Measurements from ENCODE around the gene GPA33. TPM values are rescaled to one million over a fixed set of nuclear protein-coding genes. Genes with fewer than 3 reads are reported as not detected.
A peak's percentile ranks its signal among the peaks of the same experiment; 100 is the strongest.

The GPA33 gene
- total RNA-seq, 2 donors from 2014 or later = 1.5 TPM; not detected in 1

- TF ChIP-seq CTCF (IDR thresholded peaks at IDR 0.05) = no peak
- Histone ChIP-seq H3K4me1 (peaks cover 0 to 4% of the 10 kb centered on the region in 2 donors), H3K27ac (no peak overlapping the region), H3K27me3 (no peaks in the 10 kb centered on the region), H3K4me3 (no peak overlapping the region), H3K9me3 (no peaks in the 10 kb centered on the region), H3K36me3 (peaks cover 32% of the 10 kb centered on the region)
- no peak for DNase-seq (ENCODE audit: low spot score)
These were observed 11.6 kb upstream of the GPA33 start for GRCh38 chr1:167101754-167102153.

- Histone ChIP-seq H3K4me1 (peaks cover 0 to 4% of the 10 kb centered on the region in 2 donors), H3K9me3 (no peaks in the 10 kb centered on the region), H3K36me3 (peaks cover 25% of the 10 kb centered on the region), H3K27ac (no peak overlapping the region), H3K27me3 (no peaks in the 10 kb centered on the region), H3K4me3 (no peak overlapping the region)
- TF ChIP-seq CTCF (IDR thresholded peaks at IDR 0.05) = no peak
- DNase-seq (ENCODE audit: low spot score) = no peak
These were observed 10.6 kb upstream of the GPA33 start for GRCh38 chr1:167100730-167101129.

- TF ChIP-seq CTCF (IDR thresholded peaks at IDR 0.05) = no peak
- H3K27ac ChIP-seq = no peak overlapping the region
- no peaks in the 10 kb centered on the region for H3K27me3 ChIP-seq
- H3K4me1 ChIP-seq = peaks cover 0 to 3% of the 10 kb centered on the region in 2 donors
- H3K9me3 ChIP-seq = no peaks in the 10 kb centered on the region
- H3K36me3 ChIP-seq = peaks cover 25% of the 10 kb centered on the region
- DNase-seq (ENCODE audit: low spot score) = no peak
- no peak overlapping the region for H3K4me3 ChIP-seq
These were observed 9.7 kb upstream of the GPA33 start for GRCh38 chr1:167099851-167100250.

GRCh38 chr1:167095368-167095767 is 5.2 kb upstream of the GPA33 start:
- no peak for DNase-seq (ENCODE audit: low spot score)
- no peak for TF ChIP-seq CTCF (IDR thresholded peaks at IDR 0.05)
- peak overlapping the region; percentile 76 to 95 for H3K27ac ChIP-seq

GRCh38 chr1:167094690-167095089 is 4.5 kb upstream of the GPA33 start:
- peak overlapping the region; percentile 76 to 95 for H3K27ac ChIP-seq
- H3K9me3 ChIP-seq = no peaks in the 10 kb centered on the region
- no peaks in the 10 kb centered on the region for H3K27me3 ChIP-seq
- no peak for DNase-seq (ENCODE audit: low spot score)
- no peak for TF ChIP-seq CTCF (IDR thresholded peaks at IDR 0.05)
- peak overlapping the region; percentile 52 to 66 for H3K4me3 ChIP-seq
- peaks cover 11% of the 10 kb centered on the region for H3K36me3 ChIP-seq
- H3K4me1 ChIP-seq = peaks cover 0 to 12% of the 10 kb centered on the region in 2 donors

More at GRCh38 chr1:167095368-167095767, 5.2 kb upstream of the GPA33 start:
- H3K27me3 ChIP-seq = no peaks in the 10 kb centered on the region
- H3K4me3 ChIP-seq = peak overlapping the region; percentile 52 to 66
- H3K4me1 ChIP-seq = peaks cover 0 to 12% of the 10 kb centered on the region in 2 donors
- H3K9me3 ChIP-seq = no peaks in the 10 kb centered on the region
- peaks cover 17% of the 10 kb centered on the region for H3K36me3 ChIP-seq

- Histone ChIP-seq H3K4me3 (peak within 1 kb of the TSS; percentile 52 to 66), H3K4me1 (peaks cover 0 to 12% of the 10 kb centered on the region in 2 donors)
- DNase-seq (ENCODE audit: low spot score) = no peak
These were observed 3.8 kb upstream of the GPA33 start, which contains the start of gene STYXL2 for GRCh38 chr1:167093846-167094516. TSS of gene STYXL2 (plus strand) at chr1:167094075. CDS start at chr1:167094850, 775 bp downstream.

More at GRCh38 chr1:167093846-167094516, 3.8 kb upstream of the GPA33 start, which contains the start of gene STYXL2:
- no peak for TF ChIP-seq CTCF (IDR thresholded peaks at IDR 0.05)
- no peaks in the 10 kb centered on the region for H3K9me3 ChIP-seq
- peak within 1 kb of the TSS; percentile 76 to 95 for H3K27ac ChIP-seq
- H3K36me3 ChIP-seq = peaks cover 4% of the 10 kb centered on the region
- H3K27me3 ChIP-seq = no peaks in the 10 kb centered on the region
